ENCODE results near the gene CFAP58. TPM values are rescaled to one million over a fixed set of nuclear protein-coding genes. Genes with fewer than 3 reads are reported as not detected.

CFAP58 gene
- total RNA-seq, 1 experiment from 2014 or later: 0.63 TPM

DNA sequence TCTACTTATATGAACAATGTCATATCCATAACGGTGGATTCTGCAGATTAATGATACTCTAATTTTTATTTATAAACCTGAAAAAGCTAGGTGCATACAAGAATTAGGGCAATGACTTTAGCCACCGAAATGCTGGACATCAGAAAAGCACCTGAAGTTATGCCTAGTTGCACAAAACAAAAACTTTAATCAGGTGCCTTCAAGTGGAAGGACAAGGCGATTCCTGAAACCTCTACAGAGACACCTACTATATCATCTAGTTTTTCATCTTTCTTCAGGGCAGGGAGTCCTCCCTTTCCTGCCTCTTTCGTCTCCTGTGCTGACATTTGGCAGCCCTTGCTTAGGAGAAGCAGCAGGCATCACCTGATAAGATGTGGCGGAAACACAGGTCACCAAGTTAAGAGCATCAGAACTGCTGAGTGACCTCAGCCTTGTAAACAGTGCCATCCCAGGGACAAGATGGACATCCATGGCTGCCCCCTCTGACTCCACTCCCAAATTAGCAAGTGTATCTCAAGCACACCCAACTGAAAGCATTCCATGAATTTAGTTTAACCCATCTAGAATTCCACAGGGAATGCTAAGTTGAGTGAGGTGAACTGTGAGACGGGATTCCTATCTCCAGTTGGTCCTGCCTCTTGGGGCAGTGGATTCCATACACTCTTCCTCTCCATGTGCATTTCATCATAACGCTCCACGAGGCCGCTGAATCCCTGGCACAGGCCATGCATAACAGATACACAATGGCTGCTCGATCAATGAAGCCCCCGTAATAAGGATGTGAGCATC is 21.2 kb upstream of the CFAP58 start:
- Histone ChIP-seq H3K79me1 (ENCODE audit: insufficient read depth, low read depth, low read length, poor library complexity, severe bottlenecking) (no peaks in the 10 kb centered on the region), H2AK5ac (ENCODE audit: insufficient read length, low read length) (no peak overlapping the region), H3K23me2 (ENCODE audit: insufficient read length, low read depth, low read length, poor library complexity, severe bottlenecking) (peaks cover 10% of the 10 kb centered on the region), H3K4me1 (ENCODE audit: insufficient read depth, low read length) (peaks cover 41% of the 10 kb centered on the region; the same call in 1 of the 2 replicates), H4K20me1 (ENCODE audit: control insufficient read depth, insufficient read depth, insufficient read length) (peaks cover 3% of the 10 kb centered on the region), H3K27me3 (ENCODE audit: insufficient read depth, low read length) (no peaks in the 10 kb centered on the region), H3K23ac (ENCODE audit: insufficient read length, low read depth, low read length) (no peak overlapping the region), H2AFZ (ENCODE audit: low read length) (no peak overlapping the region), H3K4ac (ENCODE audit: low read depth, low read length) (no peak overlapping the region), H2BK15ac (ENCODE audit: low read depth, low read length) (no peak overlapping the region), H2BK12ac (ENCODE audit: insufficient read length, low read depth, low read length) (no peak overlapping the region), H3K9ac (ENCODE audit: extremely low read depth, insufficient read length, low read length) (no peak overlapping the region), H4K91ac (ENCODE audit: insufficient read length, low read depth, low read length) (no peak overlapping the region), H4K8ac (replicated peaks; ENCODE audit: insufficient read length, low read depth, low read length) (no peak overlapping the region), H2BK120ac (ENCODE audit: low read depth, low read length, poor library complexity, severe bottlenecking) (no peak overlapping the region), H4K5ac (ENCODE audit: insufficient read length, low read depth, low read length) (no peak overlapping the region), H3K56ac (ENCODE audit: insufficient read length, low read depth, low read length) (no peak overlapping the region), H3K9me3 (ENCODE audit: control insufficient read depth, low read depth, low read length) (no peaks in the 10 kb centered on the region), H3K27ac (ENCODE audit: insufficient read length, low read depth, low read length) (no peak overlapping the region), H3K18ac (ENCODE audit: insufficient read length, low read depth, low read length) (no peak overlapping the region), H2BK20ac (ENCODE audit: low read depth, low read length, poor library complexity, severe bottlenecking) (no peak overlapping the region), H3K4me2 (ENCODE audit: insufficient read depth, insufficient read length, low read length) (no peak overlapping the region), H3K79me2 (ENCODE audit: insufficient read depth, low read length) (peaks cover 38% of the 10 kb centered on the region; the same call in 1 of the 2 replicates), H3K14ac (ENCODE audit: insufficient read depth, low read length) (no peak overlapping the region), H2BK5ac (ENCODE audit: insufficient read length, low read length) (no peak overlapping the region), H3T11ph (ENCODE audit: low read length) (no peak overlapping the region)
- no CpG with 5 or more reads among the region's 11 CpGs for WGBS (ENCODE audit: extremely low coverage, insufficient read length, low lambda C conversion rate)
- TF ChIP-seq CTCF (conservative IDR thresholded peaks at IDR 0.05): no peak
- no peak for DNase-seq
- Mint-ChIP-seq H3K4me3 (peak overlapping the region in 1 of 2 experiments; percentile 55; a peak in 1 of 5 replicates), H3K36me3 (ENCODE audit: insufficient read depth in 1 of 3, low read depth in 3 of 3) (peaks cover 2 to 5% (median 3%) of the 10 kb centered on the region in 3 experiments; a peak in 3 of 7 replicates), H3K4me1 (peaks cover 86 to 91% of the 10 kb centered on the region in 2 experiments), H3K27ac (peak overlapping the region; percentile 91 to 96 (median 94)), H3K27me3 (ENCODE audit: low read depth) (no peaks in the 10 kb centered on the region), H3K9me3 (no peaks in the 10 kb centered on the region)
